CD14-positive monocyte (primary cell): ENCODE results near the gene SLCO4A1. TPM values are rescaled to one million over a fixed set of nuclear protein-coding genes. Genes with fewer than 3 reads are reported as not detected.

Experiments used
- DNase-seq, 3 donors: peaks; one replicate each; pipeline ENCODE4 v3.0.0-alpha.2; 2011 to 2022
- H2AFZ ChIP-seq: 2 replicates; pipeline ENCODE4 v1.6.0; 2012; ENCODE audit warnings: mild to moderate bottlenecking, low read depth, low read length, inconsistent platforms; ENCODE audit not compliant: insufficient read depth, poor library complexity, severe bottlenecking
- H3K27ac ChIP-seq, 2 donors: 1 replicate in 1 of 2; 2 replicates in 1 of 2; pipeline ENCODE4 v1.5.1; 2012 to 2013; ENCODE audit warnings: low read length in 2 of 2, control low read depth in 1 of 2, inconsistent platforms in 1 of 2, low read depth in 1 of 2, mild to moderate bottlenecking in 1 of 2
- H3K27me3 ChIP-seq, 2 donors: one replicate each; pipeline versions ENCODE4 v1.6.0 to v1.6.1; 2011 to 2013; ENCODE audit warnings: low read length in 2 of 2; ENCODE audit not compliant: control insufficient read depth in 2 of 2, insufficient read depth in 2 of 2
- H3K36me3 ChIP-seq, 2 donors: replicated peaks in 1 of 2; 1 replicate in 1 of 2; 2 replicates in 1 of 2; pipeline versions ENCODE4 v1.5.1 to v1.6.1; 2012 to 2013; ENCODE audit warnings: low read length in 2 of 2, control low read depth in 1 of 2, inconsistent platforms in 1 of 2, mild to moderate bottlenecking in 1 of 2; ENCODE audit not compliant: insufficient read depth in 2 of 2, control insufficient read depth in 1 of 2
- H3K4me1 ChIP-seq, 2 donors: 1 replicate in 1 of 2; 2 replicates in 1 of 2; pipeline versions ENCODE4 v1.5.1 to v1.6.1; 2012 to 2013; ENCODE audit warnings: low read length in 2 of 2, control low read depth in 1 of 2, inconsistent platforms in 1 of 2, mild to moderate bottlenecking in 1 of 2, moderate library complexity in 1 of 2; ENCODE audit not compliant: insufficient read depth in 2 of 2, control insufficient read depth in 1 of 2
- H3K4me2 ChIP-seq: replicated peaks from 2 replicates; pipeline ENCODE3; 2012; ENCODE audit warnings: low read length, moderate library complexity, mild to moderate bottlenecking; ENCODE audit not compliant: poor library complexity, severe bottlenecking; ENCODE audit errors: extremely low read depth
- H3K4me3 ChIP-seq, 3 experiments: fragments of 200-600 bp in 1 of 3; sonication (generic) in 1 of 3; replicated peaks in 1 of 3; 1 replicate in 2 of 3; 2 replicates in 1 of 3; pipeline ENCODE4 v1.5.1; 2011 to 2013; ENCODE audit warnings: low read length in 3 of 3, mild to moderate bottlenecking in 3 of 3, control low read depth in 2 of 3, low read depth in 2 of 3, inconsistent platforms in 1 of 3, moderate library complexity in 1 of 3
- H3K79me2 ChIP-seq: 2 replicates; pipeline ENCODE4 v1.6.0; 2012; ENCODE audit warnings: mild to moderate bottlenecking, control low read depth, inconsistent platforms, low read length, moderate library complexity; ENCODE audit not compliant: insufficient read depth
- H3K9ac ChIP-seq: 2 replicates; pipeline ENCODE4 v1.6.0; 2017; ENCODE audit warnings: low read length, mild to moderate bottlenecking; ENCODE audit not compliant: insufficient read depth, poor library complexity, severe bottlenecking
- H3K9me3 ChIP-seq, 2 donors: replicated peaks in 1 of 2; 1 replicate in 1 of 2; 2 replicates in 1 of 2; pipeline versions ENCODE4 v1.5.1 to v1.6.1; 2012 to 2013; ENCODE audit warnings: low read length in 2 of 2, control low read depth in 1 of 2; ENCODE audit not compliant: control insufficient read depth in 1 of 2, insufficient read depth in 1 of 2
- H4K20me1 ChIP-seq: 2 replicates; pipeline ENCODE4 v1.6.0; 2012; ENCODE audit warnings: mild to moderate bottlenecking, low read length, control low read depth, moderate library complexity; ENCODE audit not compliant: insufficient read depth
- H3K27ac Mint-ChIP-seq, 7 donors: one replicate each; pipeline ENCODE4 v1.8.0; 2020; ENCODE audit warnings: mild to moderate bottlenecking in 7 of 7, mixed read lengths in 7 of 7, moderate library complexity in 6 of 7, inconsistent platforms in 2 of 7
- H3K27me3 Mint-ChIP-seq, 3 donors: one replicate each; pipeline ENCODE4 v1.8.0; 2021 to 2022; ENCODE audit warnings: low read depth in 3 of 3, mild to moderate bottlenecking in 3 of 3, mixed read lengths in 3 of 3, moderate library complexity in 3 of 3, inconsistent platforms in 1 of 3
- H3K36me3 Mint-ChIP-seq, 2 donors: one replicate each; pipeline ENCODE4 v1.8.0; 2020; ENCODE audit warnings: mixed read lengths in 2 of 2, inconsistent platforms in 1 of 2, mild to moderate bottlenecking in 1 of 2
- H3K4me1 Mint-ChIP-seq: one replicate; pipeline ENCODE4 v1.8.0; 2020; ENCODE audit warnings: mild to moderate bottlenecking, mixed read lengths
- H3K4me3 Mint-ChIP-seq, 2 donors: one replicate each; pipeline ENCODE4 v1.8.0; 2020; ENCODE audit warnings: mild to moderate bottlenecking in 2 of 2, mixed read lengths in 2 of 2, moderate library complexity in 1 of 2
- H3K9me3 Mint-ChIP-seq, 7 donors: one replicate each; pipeline ENCODE4 v1.8.0; 2020 to 2022; ENCODE audit warnings: mixed read lengths in 7 of 7, mild to moderate bottlenecking in 6 of 7, moderate library complexity in 6 of 7, inconsistent platforms in 2 of 7
- WGBS: methylation state at CpG from one replicate; pipeline ENCODE4 v1.1.5; 2013; ENCODE audit warnings: missing lambda C conversion rate; ENCODE audit not compliant: insufficient coverage; 5-methylcytosine and 5-hydroxymethylcytosine counted together
- intact Hi-C, 2 donors: fragments of 100-400 bp; cut with micrococcal nuclease; formaldehyde crosslinking; loops; one replicate each; pipeline versions ENCODE4 v1.15.0 to v1.15.1; 2023
- polyA plus RNA-seq, 3 donors: library from polyadenylated mRNA; depleted of rRNA in 1 of 3; unstranded in 2 of 3; stranded (reverse) in 1 of 3; fragments of 300-500 nt in 2 of 3; fragments of >200 nt in 1 of 3; fragmentation: Illumina TruSeq in 2 of 3; gene quantifications; 1 replicate in 2 of 3; 2 replicates in 1 of 3; pipeline ENCODE4 v1.2.3, GENCODE V29; 2012 to 2021
- TF ChIP-seq, protein P1 (sequence below): fragments of 200-600 bp; IDR thresholded peaks from one replicate; pipeline ENCODE4 v1.8.0; 2022; ENCODE audit warnings: antibody characterized with exemption, mild to moderate bottlenecking

SLCO4A1 gene
- polyA plus RNA-seq, 3 donors, result 0.05 to 0.42 (median 0.26) TPM

DNA sequence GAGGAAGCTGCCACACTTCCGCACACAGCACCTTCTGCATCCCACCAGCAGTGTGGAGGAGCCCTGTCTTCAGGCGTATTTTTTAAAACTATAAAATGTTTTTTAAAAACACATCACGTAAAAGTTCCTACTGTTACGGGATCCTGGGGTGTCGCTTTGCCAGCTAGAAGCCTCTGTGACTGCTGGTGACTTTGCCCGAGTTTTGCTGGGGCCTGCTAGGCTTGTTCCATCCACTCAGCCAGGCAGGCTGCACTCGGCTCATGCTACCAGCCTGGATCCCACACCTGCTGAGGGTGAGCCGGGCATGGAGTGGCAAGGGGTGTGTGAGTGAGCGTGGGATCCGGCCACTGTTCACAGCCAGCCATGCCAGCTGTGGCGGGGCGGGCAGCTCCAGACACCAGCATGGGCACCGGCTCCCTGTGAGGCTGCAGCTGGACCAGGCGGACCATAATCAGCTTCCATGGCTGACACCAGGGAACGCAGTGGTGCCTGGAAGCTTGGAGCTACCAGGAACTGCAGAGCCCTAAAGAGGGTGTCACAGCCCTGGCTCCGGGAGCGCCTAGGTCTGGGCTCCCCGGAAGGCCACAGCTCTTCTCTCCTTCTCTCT, 12.3 kb upstream of the SLCO4A1 start:
- H3K4me1 ChIP-seq, result peaks cover 14 to 17% of the 10 kb centered on the region in 2 donors
- H3K9me3 ChIP-seq, result no peaks in the 10 kb centered on the region
- H3K27me3 Mint-ChIP-seq, result peaks cover 3 to 8% (median 4%) of the 10 kb centered on the region in 3 donors
- H3K36me3 Mint-ChIP-seq, result no peaks in the 10 kb centered on the region
- H3K4me2 ChIP-seq, result no peak overlapping the region
- no peak overlapping the region for H3K4me3 Mint-ChIP-seq
- H3K27me3 ChIP-seq, result no peaks in the 10 kb centered on the region
- no peaks in the 10 kb centered on the region for H4K20me1 ChIP-seq
- intact Hi-C loops, result no loop called here
- no peaks in the 10 kb centered on the region for H3K36me3 ChIP-seq
- peak overlapping the region in 1 of 7 donors; percentile 14 for H3K27ac Mint-ChIP-seq
- no peaks in the 10 kb centered on the region for H3K9me3 Mint-ChIP-seq
- TF ChIP-seq, protein P1, sequence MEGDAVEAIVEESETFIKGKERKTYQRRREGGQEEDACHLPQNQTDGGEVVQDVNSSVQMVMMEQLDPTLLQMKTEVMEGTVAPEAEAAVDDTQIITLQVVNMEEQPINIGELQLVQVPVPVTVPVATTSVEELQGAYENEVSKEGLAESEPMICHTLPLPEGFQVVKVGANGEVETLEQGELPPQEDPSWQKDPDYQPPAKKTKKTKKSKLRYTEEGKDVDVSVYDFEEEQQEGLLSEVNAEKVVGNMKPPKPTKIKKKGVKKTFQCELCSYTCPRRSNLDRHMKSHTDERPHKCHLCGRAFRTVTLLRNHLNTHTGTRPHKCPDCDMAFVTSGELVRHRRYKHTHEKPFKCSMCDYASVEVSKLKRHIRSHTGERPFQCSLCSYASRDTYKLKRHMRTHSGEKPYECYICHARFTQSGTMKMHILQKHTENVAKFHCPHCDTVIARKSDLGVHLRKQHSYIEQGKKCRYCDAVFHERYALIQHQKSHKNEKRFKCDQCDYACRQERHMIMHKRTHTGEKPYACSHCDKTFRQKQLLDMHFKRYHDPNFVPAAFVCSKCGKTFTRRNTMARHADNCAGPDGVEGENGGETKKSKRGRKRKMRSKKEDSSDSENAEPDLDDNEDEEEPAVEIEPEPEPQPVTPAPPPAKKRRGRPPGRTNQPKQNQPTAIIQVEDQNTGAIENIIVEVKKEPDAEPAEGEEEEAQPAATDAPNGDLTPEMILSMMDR, result no peak
- no peaks in the 10 kb centered on the region for H3K79me2 ChIP-seq
- H3K4me1 Mint-ChIP-seq, result peaks cover 17% of the 10 kb centered on the region
- WGBS, result 96% methylated on average over 9 of the region's 18 CpGs
- H3K9ac ChIP-seq, result no peak overlapping the region
- no peak overlapping the region for H3K27ac ChIP-seq
- H2AFZ ChIP-seq, result no peak overlapping the region
- no peak for DNase-seq
- H3K4me3 ChIP-seq, result no peak overlapping the region

DNA sequence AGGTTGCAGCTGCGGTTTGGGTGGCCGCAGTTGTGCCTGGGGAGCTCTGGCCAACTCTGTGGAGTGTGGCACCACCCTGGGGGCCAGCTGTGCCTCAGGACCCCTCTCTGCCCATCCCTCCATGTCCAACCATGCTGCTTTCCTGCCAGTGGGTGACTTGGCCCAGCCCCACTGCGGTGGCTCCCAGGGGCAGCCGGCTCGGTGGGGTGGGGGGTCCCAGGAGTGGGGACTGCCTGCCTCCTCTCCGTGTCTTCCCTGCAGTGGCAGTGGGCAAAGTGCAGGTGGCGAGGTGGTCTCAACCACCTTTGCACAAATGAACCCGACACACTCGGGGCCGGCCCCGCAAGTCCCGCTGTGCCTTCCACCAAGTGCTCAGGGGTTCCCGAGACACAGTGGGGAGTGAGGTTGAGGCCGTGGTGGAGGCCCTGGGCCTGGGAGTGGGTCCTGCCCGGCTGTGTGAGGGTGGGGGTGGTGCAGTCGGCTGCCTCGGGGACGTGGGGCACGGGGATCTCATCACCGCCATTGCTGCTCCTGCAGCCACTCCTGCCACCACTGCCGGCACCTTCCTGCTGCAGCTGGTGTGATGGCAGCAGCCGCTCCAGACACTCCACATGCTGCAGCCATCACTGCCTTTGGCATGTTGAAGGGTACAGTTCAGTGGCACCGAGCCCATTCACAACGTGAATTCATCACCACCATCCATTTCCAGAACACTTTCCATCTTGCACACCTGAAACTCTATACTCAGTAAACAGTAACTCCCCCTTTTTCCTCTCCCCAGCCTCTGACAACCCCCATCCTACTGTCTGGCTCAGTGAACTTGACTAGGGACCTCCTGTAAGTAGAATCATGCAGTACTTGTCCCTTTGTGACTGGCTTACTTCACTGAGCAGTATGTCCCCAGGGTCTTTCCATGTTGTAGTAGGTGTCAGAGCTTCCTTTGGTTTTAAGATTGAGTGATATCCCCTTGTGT, 10.7 kb upstream of the SLCO4A1 start:
- H3K9me3 ChIP-seq, result no peaks in the 10 kb centered on the region
- no peaks in the 10 kb centered on the region for H3K79me2 ChIP-seq

More for the DNA sequence above, 10.7 kb upstream of the SLCO4A1 start:
- H4K20me1 ChIP-seq, result no peaks in the 10 kb centered on the region
- H3K4me3 ChIP-seq, result no peak overlapping the region
- Mint-ChIP-seq H3K9me3 (no peaks in the 10 kb centered on the region), H3K4me3 (no peak overlapping the region), H3K27ac (no peak overlapping the region), H3K4me1 (peaks cover 13% of the 10 kb centered on the region), H3K27me3 (peaks cover 15 to 23% (median 16%) of the 10 kb centered on the region in 3 donors), H3K36me3 (no peaks in the 10 kb centered on the region)
- no peaks in the 10 kb centered on the region for H3K36me3 ChIP-seq
- no peak overlapping the region for H3K9ac ChIP-seq
- no peak overlapping the region for H2AFZ ChIP-seq
- peaks cover 0 to 9% of the 10 kb centered on the region in 2 donors for H3K27me3 ChIP-seq
- no peak overlapping the region for H3K27ac ChIP-seq
- 96% methylated on average over 19 of the region's 24 CpGs for WGBS
- TF ChIP-seq, protein P1, result no peak
- peaks cover 0 to 5% of the 10 kb centered on the region in 2 donors for H3K4me1 ChIP-seq
- no peak overlapping the region for H3K4me2 ChIP-seq
- no peak for DNase-seq
- intact Hi-C loops, result no loop called here
